Embryonic facial prominence (tissue), 1 donor: Measurements from ENCODE around the gene CYSTM1.
"Not testable (repeated sequence)": the region's sequence is repeated elsewhere in the genome, so short reads cannot be mapped to it uniquely, and the experiment has no call there.

Source experiments
- DNase-seq: peaks from one replicate; pipeline ENCODE4 v3.0.0-alpha.2; 2016; ENCODE audit errors: extremely low spot score

CYSTM1 gene

GRCh38 chr5:140150201-140150600 lies 24.8 kb upstream of the CYSTM1 start:
- no peak for DNase-seq

- no peak for DNase-seq
Observed at GRCh38 chr5:140151144-140152021, 23.6 kb upstream of the CYSTM1 start.

DNA sequence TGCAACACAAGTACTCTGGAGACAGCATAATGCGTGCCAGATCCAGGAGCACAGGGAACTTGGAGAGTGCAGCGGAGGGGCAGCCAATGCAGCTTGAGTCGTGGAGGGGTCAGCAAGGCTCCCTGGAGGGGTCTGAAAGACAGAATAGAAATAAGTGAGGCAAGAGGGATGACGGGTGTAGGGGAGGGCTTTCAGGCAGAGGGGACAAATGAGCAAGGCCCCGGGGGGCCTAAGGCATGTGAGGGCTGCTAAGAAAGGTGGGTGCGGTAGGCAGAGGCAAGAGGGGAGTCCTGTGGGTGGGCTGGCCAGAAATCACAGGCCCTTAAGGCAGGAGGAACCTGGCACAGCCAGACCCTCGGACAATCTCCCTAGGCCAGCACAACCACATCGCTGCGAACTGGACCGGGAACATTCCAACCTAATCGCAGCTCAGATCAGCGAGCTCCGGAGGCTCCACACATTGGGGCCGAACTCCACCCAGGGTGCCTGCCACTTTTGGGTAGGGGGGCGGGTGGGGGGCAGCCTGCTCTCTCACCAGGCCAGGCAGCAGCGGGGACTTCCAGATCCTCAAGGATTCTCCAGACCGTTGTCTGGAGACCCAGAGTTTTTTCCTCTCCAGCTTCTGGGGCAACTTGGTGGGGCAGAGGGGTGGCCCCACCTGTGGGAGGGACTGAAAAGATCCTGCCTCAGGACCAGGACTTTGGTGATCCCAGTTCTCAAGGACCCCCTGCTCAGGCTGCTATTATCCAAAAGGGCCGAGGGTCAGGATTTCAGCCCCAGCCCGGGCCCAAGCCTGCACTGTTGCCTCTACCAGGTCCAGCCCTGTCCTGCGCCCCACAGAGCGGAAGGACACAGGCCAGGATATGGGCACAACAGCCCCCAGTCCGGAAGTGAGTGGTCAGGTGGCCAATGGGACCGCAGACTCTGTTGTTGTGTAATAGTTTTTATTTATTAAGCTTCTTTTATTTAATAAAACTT lies 22.7 kb upstream of the CYSTM1 start:
- DNase-seq, result no peak

DNA sequence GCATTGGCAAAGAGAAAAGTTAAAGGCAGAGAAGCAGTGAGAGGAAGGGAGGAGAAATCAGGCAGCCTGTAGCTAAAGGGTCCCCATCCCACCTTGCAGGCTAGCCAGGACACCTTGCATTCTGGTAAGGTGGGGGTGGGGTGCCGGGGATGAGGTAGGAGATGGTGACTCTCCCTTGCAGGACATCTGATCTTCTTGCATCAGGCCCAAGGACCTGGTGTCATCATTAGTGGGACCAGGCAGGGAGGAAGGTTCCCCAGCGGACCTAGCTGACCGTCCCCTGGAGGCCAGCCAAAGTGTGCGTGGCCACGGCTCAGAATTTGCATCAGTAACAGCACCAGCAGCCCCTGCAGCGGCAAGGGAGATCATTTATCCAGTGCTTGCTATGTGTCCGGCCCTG lies 21.7 kb upstream of the CYSTM1 start:
- DNase-seq, result no peak

DNA sequence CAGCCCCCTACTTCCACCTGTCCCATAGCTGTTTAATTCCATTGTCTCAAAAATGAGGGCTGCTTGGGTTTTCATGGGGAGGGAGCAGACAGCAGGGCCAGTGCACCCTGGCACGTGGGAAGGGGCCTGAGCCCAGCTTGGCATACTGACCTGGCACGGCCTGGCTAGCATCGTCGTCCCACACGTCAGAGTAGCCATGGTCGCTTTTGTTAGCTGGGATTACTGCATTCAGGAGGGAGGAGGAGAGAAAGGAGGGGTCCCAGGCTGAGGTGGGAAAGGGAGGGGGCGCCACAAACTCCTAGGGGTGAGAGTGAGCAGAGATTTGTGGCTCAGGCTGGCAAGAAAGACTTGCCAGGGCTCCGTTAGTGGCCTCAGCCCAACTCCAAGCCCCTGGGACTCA lies 21.1 kb upstream of the CYSTM1 start:
- no peak for DNase-seq

DNA sequence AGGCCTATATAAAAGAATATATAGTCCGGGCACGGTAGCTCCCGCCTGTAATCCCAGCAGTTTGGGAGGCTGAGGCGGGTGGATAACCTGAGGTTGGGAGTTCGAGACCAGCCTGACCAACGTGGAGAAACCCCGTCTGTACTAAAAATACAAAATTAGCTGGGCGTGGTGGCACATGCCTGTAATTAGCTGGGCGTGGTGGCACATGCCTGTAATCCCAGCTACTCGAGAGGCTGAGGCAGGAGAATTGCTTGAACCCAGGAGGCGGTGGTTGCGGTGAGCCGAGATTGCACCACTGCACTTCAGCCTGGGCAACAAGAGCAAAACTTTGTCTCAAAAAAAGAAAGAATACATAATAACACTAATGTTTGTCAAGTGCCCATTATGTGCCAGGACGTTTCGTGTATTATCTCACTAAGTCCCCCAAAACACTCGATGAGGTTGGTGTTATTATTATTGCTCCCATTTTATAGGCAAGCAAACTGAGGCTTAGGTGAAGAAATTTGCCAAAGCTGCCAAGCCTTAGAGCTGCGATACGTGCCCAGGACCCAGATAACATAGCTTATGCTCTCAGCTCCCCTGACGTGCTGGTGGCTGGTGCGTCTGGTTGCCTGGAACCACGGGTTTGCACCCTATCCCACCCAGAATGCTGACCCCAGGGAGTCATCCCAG lies 20.1 kb upstream of the CYSTM1 start:
- not testable (repeated sequence) for DNase-seq

DNA sequence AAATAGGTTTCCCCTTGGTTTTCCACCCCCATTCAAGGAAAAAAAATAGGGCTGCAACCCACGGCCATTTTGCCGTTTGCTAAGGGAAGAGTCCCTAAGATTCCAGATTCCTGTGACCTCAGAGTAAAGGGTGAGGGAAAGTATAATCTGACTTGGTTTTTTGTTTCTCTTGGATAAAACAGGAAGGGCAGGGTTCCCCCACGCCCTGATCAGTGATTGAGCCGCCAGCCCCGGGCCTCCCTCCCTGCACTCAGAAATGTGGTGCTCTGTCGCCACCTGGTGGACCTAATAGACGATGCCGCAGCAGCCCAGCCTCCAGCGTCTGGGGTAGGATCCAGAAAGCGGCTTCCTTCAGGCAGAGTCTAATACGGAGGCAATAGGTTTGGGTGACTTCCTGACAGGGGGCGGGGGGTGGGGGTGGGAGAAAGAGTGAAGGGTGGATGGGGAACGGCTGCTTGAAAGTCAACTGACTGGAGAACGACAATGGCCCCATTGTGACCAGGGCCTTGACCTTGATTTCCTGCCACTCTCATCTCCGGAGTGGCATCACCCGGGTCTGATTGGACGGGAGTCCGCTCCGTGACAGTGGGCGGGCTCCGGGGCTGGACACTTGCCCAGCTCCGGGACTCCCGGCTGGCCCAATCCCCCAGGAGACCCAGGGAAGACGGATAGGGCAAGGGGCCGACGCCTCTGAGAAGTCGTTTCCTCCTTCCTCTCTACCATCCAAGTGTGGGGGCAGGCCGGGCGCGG lies 17.8 kb upstream of the CYSTM1 start:
- peak; percentile 51 for DNase-seq

DNA sequence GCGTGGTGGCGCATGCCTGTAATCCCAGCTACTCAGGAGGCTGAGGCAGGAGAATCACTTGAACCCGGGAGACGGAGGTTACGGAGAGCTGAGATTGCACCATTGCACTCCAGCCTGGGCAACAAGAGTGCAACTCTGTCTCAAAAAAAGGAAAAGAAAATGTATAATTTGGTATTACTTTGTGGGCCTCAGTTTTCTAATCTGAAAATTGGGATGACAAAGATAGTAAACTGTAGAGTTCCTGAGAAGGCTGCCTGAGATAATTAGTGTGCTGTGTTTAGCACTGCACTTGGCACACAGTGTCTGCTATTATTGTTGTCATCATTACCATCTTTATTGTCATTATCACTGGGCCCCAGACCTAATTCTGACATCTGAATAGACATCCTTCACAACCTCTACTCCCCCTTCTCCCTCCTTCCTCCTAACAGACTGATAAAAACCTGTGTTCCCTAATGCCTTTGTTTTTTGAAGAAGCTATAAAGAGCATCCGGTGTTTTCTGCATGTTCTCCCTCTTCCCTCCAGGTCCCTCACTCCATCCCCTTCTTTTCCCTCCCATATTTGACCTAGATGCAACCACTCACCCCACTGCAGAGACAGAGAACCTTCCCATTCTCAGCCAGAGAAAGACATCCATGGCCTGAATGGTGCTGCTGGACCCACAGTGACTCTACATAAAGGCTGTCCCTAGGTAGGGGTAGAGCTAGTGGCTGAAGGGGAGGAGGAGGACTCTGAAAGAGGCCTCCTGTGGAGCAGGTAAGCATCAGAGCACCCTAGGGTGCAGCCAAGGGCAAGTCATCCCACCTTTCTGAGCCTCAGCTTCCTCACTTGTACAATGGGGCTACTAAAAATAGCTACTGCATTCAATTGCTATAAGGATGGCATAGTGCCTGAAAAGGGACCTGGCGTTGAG lies 15.7 kb upstream of the CYSTM1 start:
- no peak for DNase-seq

GRCh38 chr5:140162275-140162674 lies 12.7 kb upstream of the CYSTM1 start:
- no peak for DNase-seq

DNA sequence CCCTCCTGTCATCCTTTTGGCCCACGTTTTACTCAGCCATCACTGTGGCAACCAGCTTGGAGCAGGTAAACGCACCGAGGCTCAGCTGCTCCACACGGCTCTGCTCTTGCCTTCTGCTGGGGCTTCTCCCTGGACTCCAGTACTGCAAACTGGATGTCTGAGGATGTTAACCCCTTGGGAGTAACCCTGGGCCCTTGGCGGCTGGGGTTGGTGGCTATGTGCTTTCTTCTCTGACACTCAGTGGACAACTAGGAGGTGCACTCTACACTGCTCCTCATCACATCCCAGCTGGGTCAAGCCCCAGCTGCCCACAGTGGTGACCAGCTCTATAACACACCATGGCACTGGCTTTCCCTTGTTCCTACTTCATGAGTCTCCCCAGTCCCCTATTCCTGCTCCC lies 12.2 kb upstream of the CYSTM1 start:
- no peak for DNase-seq

DNA sequence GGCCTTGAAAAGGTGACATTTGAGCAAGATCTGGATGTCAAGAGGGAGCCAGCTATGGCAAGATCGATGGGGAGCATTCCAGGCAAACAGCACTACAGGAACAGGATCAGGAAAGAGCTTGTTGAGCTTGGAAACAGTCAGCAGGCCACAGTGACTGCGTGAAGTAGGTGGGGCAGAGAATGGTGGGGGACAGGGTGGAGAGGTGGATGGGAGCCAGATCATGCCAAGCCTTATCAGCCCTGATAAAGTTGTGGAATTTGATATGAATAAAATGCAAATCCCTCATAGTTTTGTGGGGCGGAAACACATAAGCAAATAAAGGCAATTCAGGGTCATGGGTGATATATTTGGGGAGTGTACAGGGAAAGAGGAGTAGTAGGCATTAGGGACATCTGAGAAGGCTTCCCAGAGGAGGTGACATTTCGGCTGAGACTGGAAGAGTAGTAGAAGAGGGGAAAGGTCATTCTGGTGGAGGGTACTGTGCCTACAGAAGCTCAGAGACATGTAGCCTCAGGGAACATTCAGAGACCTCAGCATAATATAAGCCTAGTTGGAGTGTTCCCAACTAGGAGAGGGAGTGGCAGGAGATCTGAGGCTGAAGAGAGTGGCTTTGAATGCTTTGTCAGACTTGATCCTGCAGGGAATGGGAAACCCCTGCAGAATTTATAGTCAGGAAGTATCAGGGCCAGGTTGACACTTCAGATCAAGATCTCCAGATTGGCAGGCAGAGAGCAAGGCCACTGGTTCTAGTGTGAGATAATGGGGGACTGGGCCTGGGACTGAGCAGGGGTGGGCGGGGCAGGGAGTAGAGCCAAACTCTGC lies 9.7 kb upstream of the CYSTM1 start:
- DNase-seq, result no peak

GRCh38 chr5:140165923-140166270 lies 9.1 kb upstream of the CYSTM1 start:
- no peak for DNase-seq

DNA sequence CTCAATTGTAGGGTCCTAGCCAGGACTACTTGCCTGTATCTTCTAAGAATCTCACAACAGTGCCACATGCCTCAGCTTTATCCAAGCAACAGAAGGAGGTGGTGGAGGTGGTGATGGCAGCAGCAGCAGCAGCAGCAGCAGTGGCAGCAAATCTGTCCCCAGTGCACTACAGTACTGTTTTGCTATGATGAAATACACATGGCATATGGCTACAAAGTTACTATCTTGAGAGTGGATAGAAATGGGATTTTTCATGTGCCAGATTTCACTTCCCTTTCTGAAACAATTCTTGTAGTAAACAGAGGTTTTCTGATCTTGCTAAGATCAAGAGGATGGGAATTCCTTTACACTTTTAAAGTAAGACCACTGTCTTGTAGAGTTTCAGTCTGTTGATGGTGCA lies 8.1 kb upstream of the CYSTM1 start:
- DNase-seq, result no peak

DNA sequence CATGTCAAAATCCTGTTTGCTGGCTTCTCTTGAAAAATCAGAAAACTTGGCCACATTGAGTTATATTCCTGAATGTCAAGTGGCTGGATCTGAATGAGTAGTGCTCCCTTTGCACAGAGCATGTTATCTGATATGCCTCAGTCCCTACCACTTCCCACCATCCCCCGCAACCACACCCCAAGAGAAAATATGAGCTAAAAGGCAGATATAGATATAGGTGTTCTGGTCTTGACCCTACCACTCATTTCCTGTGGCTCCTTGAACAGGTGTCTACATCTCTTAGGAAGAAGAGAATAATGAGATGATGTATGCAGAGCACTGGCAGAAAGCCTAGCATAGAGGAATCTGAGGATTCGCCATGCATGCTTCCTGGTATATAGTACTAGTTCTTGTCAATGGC lies 6.6 kb upstream of the CYSTM1 start:
- no peak for DNase-seq

DNA sequence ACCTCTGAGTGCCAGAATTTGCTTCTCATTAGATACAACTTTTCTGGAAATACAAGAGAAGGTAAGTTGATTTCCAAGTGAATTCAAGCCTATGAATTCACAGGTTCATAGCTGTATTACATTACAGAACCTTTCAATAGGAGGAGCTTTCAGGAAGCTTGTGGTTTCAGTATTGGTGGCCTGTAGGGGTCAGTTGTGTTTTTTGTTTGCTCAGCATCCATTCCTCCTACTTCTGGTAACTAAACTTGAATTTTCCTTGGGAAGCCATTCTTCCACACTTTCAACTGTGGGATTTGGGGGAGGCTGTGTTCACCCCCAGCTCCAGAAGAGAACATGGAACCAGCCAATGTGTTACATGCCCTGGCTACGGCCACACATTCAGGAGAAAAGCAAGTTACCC lies 5.6 kb upstream of the CYSTM1 start:
- DNase-seq, result no peak

DNA sequence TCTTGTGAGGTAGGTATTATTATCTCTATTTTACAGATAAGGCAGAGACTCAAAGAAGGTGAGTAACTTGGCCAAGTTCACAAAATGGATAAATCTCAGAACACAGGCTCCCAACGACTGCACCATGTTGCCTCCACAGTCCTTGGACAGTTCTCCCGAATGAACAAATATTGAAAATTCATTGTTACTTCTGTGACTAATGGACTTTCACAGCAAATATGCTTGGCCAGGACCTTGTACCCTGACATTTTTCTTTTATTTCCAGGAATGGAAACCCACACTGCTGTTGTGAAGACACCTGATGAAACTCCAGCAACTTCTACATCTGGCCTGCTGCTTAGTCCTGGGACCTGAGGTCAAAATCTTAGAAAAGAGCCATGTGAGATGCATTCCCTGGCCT lies 2.5 kb upstream of the CYSTM1 start:
- no peak for DNase-seq

- no peak for DNase-seq
Observed at GRCh38 chr5:140174014-140174413, 974 bp upstream of the CYSTM1 start.

GRCh38 chr5:140175367-140176030 lies 511 bp downstream of the CYSTM1 start:
- DNase-seq, result peak; percentile 52

- no peak for DNase-seq
Observed at GRCh38 chr5:140176031-140176387, 1.0 kb downstream of the CYSTM1 start.
